HL-60 (cell line): ENCODE data around the gene CEPT1.

Experiments
- DNase-seq, 2 experiments: peaks; one replicate each; pipeline ENCODE4 v3.0.0-alpha.2; 2010 to 2020; ENCODE audit warnings: low read depth in 1 of 2, low spot score in 1 of 2
- H3K27ac ChIP-seq: fragments of 250-450 bp; sonication (Bioruptor Pico); replicated peaks from 2 replicates; pipeline ENCODE4 v1.5.1; 2020; ENCODE audit warnings: mild to moderate bottlenecking, moderate library complexity
- H3K27me3 ChIP-seq: fragments of 250-450 bp; sonication (Bioruptor Pico); 2 replicates; pipeline ENCODE4 v1.5.1; 2021; ENCODE audit warnings: mild to moderate bottlenecking, moderate library complexity; ENCODE audit not compliant: insufficient read depth, poor library complexity, severe bottlenecking
- H3K4me3 ChIP-seq: replicated peaks from 2 replicates; pipeline ENCODE4 v1.5.1; 2011; ENCODE audit warnings: mild to moderate bottlenecking, control low read depth, low read length; ENCODE audit not compliant: insufficient read depth
- GABPA ChIP-seq: IDR thresholded peaks from 2 replicates; pipeline ENCODE4 v1.6.1; 2012; ENCODE audit warnings: low read depth
- POLR2AphosphoS5 ChIP-seq: IDR thresholded peaks from 2 replicates; pipeline ENCODE4 v1.6.1; 2012; ENCODE audit warnings: low read depth
- SPI1 ChIP-seq: IDR thresholded peaks from 2 replicates; pipeline ENCODE4 v1.6.1; 2012; ENCODE audit warnings: low read depth, mild to moderate bottlenecking, borderline replicate concordance
- TF ChIP-seq, protein P1 (sequence below): IDR thresholded peaks from 2 replicates; pipeline ENCODE4 v1.6.1; 2012; ENCODE audit warnings: low read depth; ENCODE audit not compliant: insufficient replicate concordance
- TF ChIP-seq, protein P2 (sequence below): IDR thresholded peaks from one replicate; pipeline ENCODE4 v1.5.1; 2011; ENCODE audit warnings: low read length, control low read depth, inconsistent platforms; ENCODE audit not compliant: insufficient read depth

CEPT1 gene

DNA sequence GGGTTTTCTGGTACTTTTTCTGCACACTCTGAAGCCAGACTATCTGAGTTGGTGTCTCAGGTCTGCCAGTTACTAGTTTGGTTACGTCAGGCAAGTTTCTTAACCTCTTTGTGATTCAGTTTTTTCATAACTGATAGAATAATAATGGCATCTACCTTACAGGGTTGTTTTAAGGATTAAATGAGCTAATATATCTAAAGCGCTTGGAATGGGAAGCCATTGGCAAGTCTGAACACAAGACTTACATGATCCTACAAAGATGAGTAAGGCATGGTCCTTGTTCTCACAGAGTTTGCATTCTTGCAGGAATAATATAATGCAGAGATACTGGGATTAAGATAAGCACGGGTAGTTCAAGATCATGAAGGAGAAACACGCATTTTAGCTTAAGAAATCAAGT lies 69.6 kb downstream of the CEPT1 start:
- H3K4me3 ChIP-seq: no peak overlapping the region
- DNase-seq: no peak
- TF ChIP-seq, protein P1, sequence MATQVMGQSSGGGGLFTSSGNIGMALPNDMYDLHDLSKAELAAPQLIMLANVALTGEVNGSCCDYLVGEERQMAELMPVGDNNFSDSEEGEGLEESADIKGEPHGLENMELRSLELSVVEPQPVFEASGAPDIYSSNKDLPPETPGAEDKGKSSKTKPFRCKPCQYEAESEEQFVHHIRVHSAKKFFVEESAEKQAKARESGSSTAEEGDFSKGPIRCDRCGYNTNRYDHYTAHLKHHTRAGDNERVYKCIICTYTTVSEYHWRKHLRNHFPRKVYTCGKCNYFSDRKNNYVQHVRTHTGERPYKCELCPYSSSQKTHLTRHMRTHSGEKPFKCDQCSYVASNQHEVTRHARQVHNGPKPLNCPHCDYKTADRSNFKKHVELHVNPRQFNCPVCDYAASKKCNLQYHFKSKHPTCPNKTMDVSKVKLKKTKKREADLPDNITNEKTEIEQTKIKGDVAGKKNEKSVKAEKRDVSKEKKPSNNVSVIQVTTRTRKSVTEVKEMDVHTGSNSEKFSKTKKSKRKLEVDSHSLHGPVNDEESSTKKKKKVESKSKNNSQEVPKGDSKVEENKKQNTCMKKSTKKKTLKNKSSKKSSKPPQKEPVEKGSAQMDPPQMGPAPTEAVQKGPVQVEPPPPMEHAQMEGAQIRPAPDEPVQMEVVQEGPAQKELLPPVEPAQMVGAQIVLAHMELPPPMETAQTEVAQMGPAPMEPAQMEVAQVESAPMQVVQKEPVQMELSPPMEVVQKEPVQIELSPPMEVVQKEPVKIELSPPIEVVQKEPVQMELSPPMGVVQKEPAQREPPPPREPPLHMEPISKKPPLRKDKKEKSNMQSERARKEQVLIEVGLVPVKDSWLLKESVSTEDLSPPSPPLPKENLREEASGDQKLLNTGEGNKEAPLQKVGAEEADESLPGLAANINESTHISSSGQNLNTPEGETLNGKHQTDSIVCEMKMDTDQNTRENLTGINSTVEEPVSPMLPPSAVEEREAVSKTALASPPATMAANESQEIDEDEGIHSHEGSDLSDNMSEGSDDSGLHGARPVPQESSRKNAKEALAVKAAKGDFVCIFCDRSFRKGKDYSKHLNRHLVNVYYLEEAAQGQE: no peak
- no peak for TF ChIP-seq POLR2AphosphoS5
- TF ChIP-seq GABPA: no peak
- TF ChIP-seq, protein P2, sequence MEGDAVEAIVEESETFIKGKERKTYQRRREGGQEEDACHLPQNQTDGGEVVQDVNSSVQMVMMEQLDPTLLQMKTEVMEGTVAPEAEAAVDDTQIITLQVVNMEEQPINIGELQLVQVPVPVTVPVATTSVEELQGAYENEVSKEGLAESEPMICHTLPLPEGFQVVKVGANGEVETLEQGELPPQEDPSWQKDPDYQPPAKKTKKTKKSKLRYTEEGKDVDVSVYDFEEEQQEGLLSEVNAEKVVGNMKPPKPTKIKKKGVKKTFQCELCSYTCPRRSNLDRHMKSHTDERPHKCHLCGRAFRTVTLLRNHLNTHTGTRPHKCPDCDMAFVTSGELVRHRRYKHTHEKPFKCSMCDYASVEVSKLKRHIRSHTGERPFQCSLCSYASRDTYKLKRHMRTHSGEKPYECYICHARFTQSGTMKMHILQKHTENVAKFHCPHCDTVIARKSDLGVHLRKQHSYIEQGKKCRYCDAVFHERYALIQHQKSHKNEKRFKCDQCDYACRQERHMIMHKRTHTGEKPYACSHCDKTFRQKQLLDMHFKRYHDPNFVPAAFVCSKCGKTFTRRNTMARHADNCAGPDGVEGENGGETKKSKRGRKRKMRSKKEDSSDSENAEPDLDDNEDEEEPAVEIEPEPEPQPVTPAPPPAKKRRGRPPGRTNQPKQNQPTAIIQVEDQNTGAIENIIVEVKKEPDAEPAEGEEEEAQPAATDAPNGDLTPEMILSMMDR: no peak
- no peak for TF ChIP-seq SPI1
- no peaks in the 10 kb centered on the region for H3K27me3 ChIP-seq
- no peak overlapping the region for H3K27ac ChIP-seq

DNA sequence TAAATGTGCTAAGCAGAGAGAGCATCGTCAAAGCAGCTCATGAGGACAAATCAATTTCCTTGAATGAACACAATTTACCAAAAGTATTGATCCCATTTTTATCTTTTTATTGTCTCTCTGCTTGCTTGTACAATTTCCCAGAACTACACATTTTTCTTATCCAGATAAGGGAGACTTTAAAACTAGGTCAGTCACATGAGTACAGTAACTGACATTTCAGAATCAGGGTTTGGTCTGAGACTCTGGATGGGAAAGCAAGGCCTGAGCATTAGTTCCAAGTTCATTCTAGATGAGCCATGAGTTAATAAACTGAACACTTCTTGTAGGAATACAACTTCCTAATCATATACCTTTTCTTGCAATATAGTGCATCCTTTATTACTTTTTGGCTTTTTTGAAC lies 71.9 kb downstream of the CEPT1 start:
- TF ChIP-seq SPI1: no peak
- TF ChIP-seq POLR2AphosphoS5: no peak
- TF ChIP-seq, protein P1: no peak
- TF ChIP-seq GABPA: no peak
- TF ChIP-seq, protein P2: no peak
- Histone ChIP-seq H3K27ac (no peak overlapping the region), H3K4me3 (no peak overlapping the region), H3K27me3 (no peaks in the 10 kb centered on the region)
- no peak for DNase-seq

DNA sequence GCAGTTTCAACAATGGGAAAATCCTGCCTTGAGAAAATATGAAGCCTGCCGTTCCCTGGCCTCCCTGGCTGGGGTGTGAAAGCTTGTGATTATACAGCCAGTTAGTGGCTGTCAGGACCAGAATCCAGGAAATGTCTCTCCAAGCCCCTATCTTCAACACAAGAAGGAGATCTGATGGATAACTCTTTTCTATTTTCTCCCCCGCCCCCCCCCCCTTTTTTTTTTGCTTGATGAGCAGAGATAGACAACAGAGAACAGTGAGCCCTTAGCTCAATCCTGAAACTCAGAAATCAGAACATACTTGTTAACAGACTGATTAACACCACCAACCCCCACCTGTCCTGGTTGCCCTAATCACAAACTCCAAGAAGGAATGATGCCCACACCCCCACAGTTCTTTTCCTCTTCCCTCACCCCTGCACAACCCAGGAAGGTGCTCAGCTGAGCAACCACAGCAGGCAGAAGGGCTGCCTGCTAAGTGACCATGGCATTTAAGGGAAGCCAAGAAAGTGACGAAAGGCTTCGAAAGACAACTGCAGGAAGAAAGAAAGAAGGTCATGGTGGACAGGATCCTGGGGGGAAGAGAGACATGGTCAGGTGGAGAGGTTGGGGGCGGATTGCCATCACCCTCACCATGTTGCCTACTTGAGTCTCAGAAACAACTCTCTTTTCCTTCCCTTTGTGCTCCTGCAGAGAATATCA lies 72.8 kb downstream of the CEPT1 start:
- Histone ChIP-seq H3K4me3 (no peak overlapping the region), H3K27me3 (no peaks in the 10 kb centered on the region), H3K27ac (peak overlapping the region; percentile 5; the same call in 1 of the 2 replicates)
- TF ChIP-seq POLR2AphosphoS5 (no peak), SPI1 (no peak), GABPA (no peak)
- TF ChIP-seq, protein P2: no peak
- TF ChIP-seq, protein P1: no peak
- peak in 1 of 2 experiments; percentile 58 for DNase-seq
